Measurements from ENCODE around the gene ATG16L1.

Gene ATG16L1

GRCh38 chr2:233251306-233252116 lies at the start of gene ATG16L1:
ATG16L1 (plus strand) TSS chr2:233251673; CDS start chr2:233251828, 155 bp downstream.
- peak; percentile 87 for DNase-seq (ENCODE audit: low read depth in 2 of 2)

GRCh38 chr2:233202531-233202944 lies 48.9 kb upstream of the ATG16L1 start:
- DNase-seq (ENCODE audit: low read depth in 2 of 2): no peak

- no peak for DNase-seq (ENCODE audit: low read depth in 2 of 2)
Measured at GRCh38 chr2:233203060-233203459, 48.4 kb upstream of the ATG16L1 start.

- no peak for DNase-seq (ENCODE audit: low read depth in 2 of 2)
Measured at GRCh38 chr2:233204286-233204936, 47.1 kb upstream of the ATG16L1 start.

GRCh38 chr2:233208382-233209116 lies 42.9 kb upstream of the ATG16L1 start:
- DNase-seq (ENCODE audit: low read depth in 2 of 2): no peak

GRCh38 chr2:233209117-233209532 lies 42.3 kb upstream of the ATG16L1 start:
- no peak for DNase-seq (ENCODE audit: low read depth in 2 of 2)

- DNase-seq (ENCODE audit: low read depth in 2 of 2): no peak
Measured at GRCh38 chr2:233209533-233210171, 41.8 kb upstream of the ATG16L1 start.

GRCh38 chr2:233210281-233210680 lies 41.2 kb upstream of the ATG16L1 start:
- DNase-seq (ENCODE audit: low read depth in 2 of 2): no peak

GRCh38 chr2:233210843-233211547 lies 40.5 kb upstream of the ATG16L1 start:
- no peak for DNase-seq (ENCODE audit: low read depth in 2 of 2)

- DNase-seq (ENCODE audit: low read depth in 2 of 2): no peak
Measured at GRCh38 chr2:233211548-233211895, 40.0 kb upstream of the ATG16L1 start.

GRCh38 chr2:233213011-233213410 lies 38.5 kb upstream of the ATG16L1 start:
- no peak for DNase-seq (ENCODE audit: low read depth in 2 of 2)

- no peak for DNase-seq (ENCODE audit: low read depth in 2 of 2)
Measured at GRCh38 chr2:233213975-233214374, 37.5 kb upstream of the ATG16L1 start.

- no peak for DNase-seq (ENCODE audit: low read depth in 2 of 2)
Measured at GRCh38 chr2:233217892-233218377, 33.5 kb upstream of the ATG16L1 start.

GRCh38 chr2:233218836-233219235 lies 32.6 kb upstream of the ATG16L1 start:
- DNase-seq (ENCODE audit: low read depth in 2 of 2): no peak

GRCh38 chr2:233219848-233220247 lies 31.6 kb upstream of the ATG16L1 start:
- DNase-seq (ENCODE audit: low read depth in 2 of 2): no peak

- no peak for DNase-seq (ENCODE audit: low read depth in 2 of 2)
Measured at GRCh38 chr2:233221378-233222063, 30.0 kb upstream of the ATG16L1 start.

- no peak for DNase-seq (ENCODE audit: low read depth in 2 of 2)
Measured at GRCh38 chr2:233223059-233223894, 28.2 kb upstream of the ATG16L1 start.

- DNase-seq (ENCODE audit: low read depth in 2 of 2): no peak
Measured at GRCh38 chr2:233225230-233226068, 26.0 kb upstream of the ATG16L1 start.

GRCh38 chr2:233226511-233227031 lies 24.9 kb upstream of the ATG16L1 start:
- no peak for DNase-seq (ENCODE audit: low read depth in 2 of 2)
